Sigmoid colon (tissue), 7 donors: Measurements from ENCODE around the gene EPB41L4A. TPM values are rescaled to one million over a fixed set of nuclear protein-coding genes. Genes with fewer than 3 reads are reported as not detected.

ENCODE experiments used
- DNase-seq: peaks from one replicate; pipeline ENCODE4 v3.0.0-alpha.2; 2019
- H3K27ac ChIP-seq, 4 donors: fragments of 200-600 bp; sonication (generic); one replicate each; pipeline ENCODE4 v1.5.1; 2016 to 2019; ENCODE audit warnings: mild to moderate bottlenecking in 1 of 4
- H3K27me3 ChIP-seq, 3 donors: fragments of 200-600 bp; sonication (generic); one replicate each; pipeline ENCODE4 v1.5.1; 2019; ENCODE audit warnings: mild to moderate bottlenecking in 1 of 3
- H3K36me3 ChIP-seq, 4 donors: fragments of 200-600 bp; sonication (generic); one replicate each; pipeline ENCODE4 v1.5.1; 2016 to 2019
- H3K4me1 ChIP-seq, 4 donors: fragments of 200-600 bp; sonication (generic); one replicate each; pipeline ENCODE4 v1.5.1; 2017 to 2019
- H3K4me3 ChIP-seq, 4 donors: fragments of 200-600 bp; sonication (generic); one replicate each; pipeline ENCODE4 v1.5.1; 2017 to 2019; ENCODE audit warnings: mild to moderate bottlenecking in 2 of 4, moderate library complexity in 1 of 4
- H3K9me3 ChIP-seq, 4 donors: fragments of 200-600 bp in 3 of 4; sonication (generic) in 3 of 4; one replicate each; pipeline versions ENCODE4 v1.5.1 to v1.6.1; 2013 to 2019
- CTCF ChIP-seq, 4 experiments: fragments of 450-650 bp in 3 of 4; fragments of 200-600 bp in 1 of 4; IDR thresholded peaks; one replicate each; pipeline ENCODE4 v1.5.1; 2016 to 2019; ENCODE audit warnings: antibody characterized with exemption in 4 of 4, mild to moderate bottlenecking in 3 of 4, moderate library complexity in 2 of 4
- EP300 ChIP-seq, 4 donors: sonication (generic); formaldehyde crosslinking; IDR thresholded peaks; one replicate each; pipeline ENCODE4 v1.6.1; 2017; ENCODE audit warnings: antibody characterized with exemption in 4 of 4
- POLR2A ChIP-seq, 2 donors: fragments of 450-650 bp; IDR thresholded peaks; one replicate each; pipeline ENCODE4 v1.6.1; 2016; ENCODE audit warnings: antibody characterized with exemption in 2 of 2, mild to moderate bottlenecking in 2 of 2, moderate library complexity in 2 of 2
- POLR2AphosphoS5 ChIP-seq, 4 donors: sonication (generic); formaldehyde crosslinking; IDR thresholded peaks; one replicate each; pipeline ENCODE4 v1.6.1; 2017; ENCODE audit warnings: antibody characterized with exemption in 4 of 4
- WGBS, 2 donors: extraction: QIAGEN DNeasy Blood & Tissue Kit; methylation state at CpG; one replicate each; pipeline ENCODE4 v1.1.7; 2013; 5-methylcytosine and 5-hydroxymethylcytosine counted together
- intact Hi-C: fragments of 100-400 bp; cut with DNase I; formaldehyde crosslinking; loops from one replicate; pipeline ENCODE4 v1.15.1; 2023
- polyA plus RNA-seq, 3 donors: library from polyadenylated mRNA; stranded (reverse); fragments of 200-250 nt; gene quantifications; one replicate each; pipeline ENCODE4 v1.2.3, GENCODE V29; 2013
- total RNA-seq, 4 donors: library from RNA; depleted of rRNA; stranded (reverse); fragments of >200 nt; gene quantifications; one replicate each; pipeline ENCODE4 v1.1.0, GENCODE V29; 2016
- donor health status: healthy with polysubstance abuse.
- donor health status: Bipolar disorder and iron deficiency.
- donor health status: healthy.

Gene EPB41L4A
- total and polyA plus RNA-seq, 7 donors: 3.7 to 75.3 (median 4.8) TPM

- Histone ChIP-seq H3K27ac (no peak overlapping the region), H3K27me3 (no peaks in the 10 kb centered on the region), H3K36me3 (no peaks in the 10 kb centered on the region), H3K9me3 (no peaks in the 10 kb centered on the region), H3K4me1 (no peaks in the 10 kb centered on the region), H3K4me3 (no peak overlapping the region)
- TF ChIP-seq POLR2A (IDR thresholded peaks at IDR 0.05) (no peak), POLR2AphosphoS5 (IDR thresholded peaks at IDR 0.05) (no peak), CTCF (IDR thresholded peaks at IDR 0.05) (no peak), EP300 (IDR thresholded peaks at IDR 0.05) (no peak)
- intact Hi-C loops: no loop called here
- DNase-seq: no peak
Observed at GRCh38 chr5:112127861-112128260, 291.2 kb downstream of the EPB41L4A start.

- TF ChIP-seq EP300 (IDR thresholded peaks at IDR 0.05) (no peak), CTCF (IDR thresholded peaks at IDR 0.05) (no peak), POLR2A (IDR thresholded peaks at IDR 0.05) (no peak)
Observed at GRCh38 chr5:112126982-112127381, 292.1 kb downstream of the EPB41L4A start.

GRCh38 chr5:112125903-112126302 is 293.2 kb downstream of the EPB41L4A start:
- TF ChIP-seq POLR2A (IDR thresholded peaks at IDR 0.05) (no peak), CTCF (IDR thresholded peaks at IDR 0.05) (no peak), POLR2AphosphoS5 (IDR thresholded peaks at IDR 0.05) (no peak), EP300 (IDR thresholded peaks at IDR 0.05) (no peak)
- no peaks in the 10 kb centered on the region for H3K27me3 ChIP-seq
- no peaks in the 10 kb centered on the region for H3K36me3 ChIP-seq
- WGBS, 2 donors: 90% methylated on average over 2 of the region's 2 CpGs
- no peak overlapping the region for H3K27ac ChIP-seq
- peaks cover 0 to 1% (median 0%) of the 10 kb centered on the region in 4 donors for H3K9me3 ChIP-seq
- no peak overlapping the region for H3K4me3 ChIP-seq
- H3K4me1 ChIP-seq: no peaks in the 10 kb centered on the region
- intact Hi-C loops: no loop called here
- no peak for DNase-seq

More at GRCh38 chr5:112126982-112127381, 292.1 kb downstream of the EPB41L4A start:
- intact Hi-C loops: no loop called here
- no peak for DNase-seq
- Histone ChIP-seq H3K36me3 (no peaks in the 10 kb centered on the region), H3K27ac (no peak overlapping the region), H3K4me3 (no peak overlapping the region), H3K4me1 (no peaks in the 10 kb centered on the region), H3K27me3 (no peaks in the 10 kb centered on the region), H3K9me3 (no peaks in the 10 kb centered on the region)
- 84 to 89% methylated on average over 4 of the region's 4 CpGs for WGBS, 2 donors

- WGBS, 2 donors: 19 to 38% methylated on average over 3 of the region's 3 CpGs
- TF ChIP-seq EP300 (IDR thresholded peaks at IDR 0.05): no peak
- no peak for TF ChIP-seq POLR2AphosphoS5 (IDR thresholded peaks at IDR 0.05)
- TF ChIP-seq CTCF (IDR thresholded peaks at IDR 0.05): no peak
- TF ChIP-seq POLR2A (IDR thresholded peaks at IDR 0.05): no peak
- no peak for DNase-seq
- Histone ChIP-seq H3K27ac (no peak overlapping the region), H3K4me1 (no peaks in the 10 kb centered on the region), H3K9me3 (peaks cover 0 to 4% (median 1%) of the 10 kb centered on the region in 4 donors), H3K4me3 (no peak overlapping the region), H3K27me3 (no peaks in the 10 kb centered on the region), H3K36me3 (no peaks in the 10 kb centered on the region)
- intact Hi-C loops: no loop called here
Observed at GRCh38 chr5:112124788-112125187, 294.3 kb downstream of the EPB41L4A start.

GRCh38 chr5:112123086-112123485 is 296.0 kb downstream of the EPB41L4A start:
- intact Hi-C loops: no loop called here

More at GRCh38 chr5:112123086-112123485, 296.0 kb downstream of the EPB41L4A start:
- Histone ChIP-seq H3K4me3 (no peak overlapping the region), H3K9me3 (peaks cover 0 to 4% (median 1%) of the 10 kb centered on the region in 4 donors), H3K27me3 (no peaks in the 10 kb centered on the region), H3K27ac (no peak overlapping the region), H3K36me3 (no peaks in the 10 kb centered on the region), H3K4me1 (no peaks in the 10 kb centered on the region)
- DNase-seq: no peak
- 89 to 90% methylated on average over 2 of the region's 2 CpGs for WGBS, 2 donors
- no peak for TF ChIP-seq POLR2A (IDR thresholded peaks at IDR 0.05)
- TF ChIP-seq CTCF (IDR thresholded peaks at IDR 0.05): no peak
- no peak for TF ChIP-seq EP300 (IDR thresholded peaks at IDR 0.05)
- no peak for TF ChIP-seq POLR2AphosphoS5 (IDR thresholded peaks at IDR 0.05)
